ENCODE data around the gene ZNF598.
"Not testable (repeated sequence)": the region's sequence is repeated elsewhere in the genome, so short reads cannot be mapped to it uniquely, and the experiment has no call there.

The ZNF598 gene

DNA sequence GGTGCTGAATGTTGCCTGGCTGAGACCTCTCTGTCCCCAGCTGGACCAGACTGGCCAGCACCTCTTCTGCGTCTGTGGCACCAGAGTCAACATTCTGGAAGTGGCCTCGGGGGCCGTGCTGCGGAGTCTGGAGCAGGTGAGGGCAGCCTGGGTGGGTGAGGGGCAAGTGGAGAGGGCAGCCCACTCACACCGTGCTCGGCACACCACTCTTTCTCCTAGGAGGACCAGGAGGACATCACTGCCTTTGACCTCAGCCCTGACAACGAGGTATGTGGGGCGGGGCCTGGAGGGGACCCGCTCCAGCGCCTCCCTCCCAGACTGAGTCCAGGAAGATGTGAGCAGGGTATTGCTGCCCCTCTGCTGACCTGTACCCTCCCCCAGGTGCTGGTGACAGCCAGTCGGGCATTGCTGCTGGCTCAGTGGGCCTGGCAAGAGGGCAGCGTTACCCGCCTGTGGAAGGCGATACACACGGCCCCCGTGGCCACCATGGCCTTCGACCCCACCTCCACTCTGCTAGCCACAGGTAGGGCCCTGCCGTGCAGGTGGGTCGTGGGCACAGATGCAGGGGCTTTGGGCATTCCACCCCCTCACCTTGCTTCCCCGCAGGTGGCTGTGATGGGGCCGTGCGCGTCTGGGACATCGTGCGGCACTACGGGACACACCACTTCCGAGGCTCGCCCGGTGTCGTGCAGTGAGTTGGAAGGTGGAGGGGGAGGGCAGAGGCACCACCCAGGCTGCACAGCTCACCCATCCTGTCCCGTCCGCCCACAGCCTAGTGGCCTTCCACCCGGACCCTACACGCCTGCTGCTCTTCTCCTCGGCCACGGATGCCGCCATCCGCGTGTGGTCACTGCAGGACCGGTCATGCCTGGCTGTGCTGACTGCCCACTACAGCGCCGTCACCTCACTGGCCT is 35.2 kb downstream of the ZNF598 start:
- DNase-seq, result no peak

DNA sequence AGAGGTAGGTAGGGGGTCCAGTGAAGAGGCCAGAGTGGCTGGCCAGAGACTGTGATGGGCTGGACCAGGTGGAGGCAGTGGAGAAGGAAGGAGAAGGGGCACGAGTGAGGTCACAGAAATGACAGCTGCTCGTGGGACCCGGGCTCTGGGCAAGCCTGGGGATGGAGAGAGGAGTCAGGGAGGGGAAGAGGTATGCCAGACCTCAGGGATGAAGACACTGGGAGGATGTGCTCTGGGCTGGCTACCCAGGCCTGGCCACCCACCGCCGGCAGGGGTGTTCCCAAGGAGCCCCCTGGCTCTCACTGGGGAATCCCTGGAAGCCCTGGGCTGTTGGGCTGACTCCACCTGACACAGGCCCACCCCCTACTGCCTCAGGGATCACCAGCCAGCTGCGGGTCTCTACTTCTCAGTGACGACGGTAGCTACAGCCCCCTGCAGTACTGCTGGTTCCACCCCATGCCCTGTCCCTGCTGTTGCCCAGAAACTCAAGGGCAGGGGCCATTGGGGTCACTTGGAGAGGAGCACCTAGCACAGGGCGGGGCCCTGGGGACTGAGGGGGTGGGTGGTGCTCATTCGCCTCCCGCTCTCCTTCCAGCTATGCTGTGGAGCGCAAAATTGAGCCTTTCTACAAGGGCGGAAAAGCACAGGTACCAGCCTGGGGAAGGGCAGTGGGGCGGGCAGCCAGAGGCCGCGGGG is 36.0 kb downstream of the ZNF598 start:
- no peak for DNase-seq

DNA sequence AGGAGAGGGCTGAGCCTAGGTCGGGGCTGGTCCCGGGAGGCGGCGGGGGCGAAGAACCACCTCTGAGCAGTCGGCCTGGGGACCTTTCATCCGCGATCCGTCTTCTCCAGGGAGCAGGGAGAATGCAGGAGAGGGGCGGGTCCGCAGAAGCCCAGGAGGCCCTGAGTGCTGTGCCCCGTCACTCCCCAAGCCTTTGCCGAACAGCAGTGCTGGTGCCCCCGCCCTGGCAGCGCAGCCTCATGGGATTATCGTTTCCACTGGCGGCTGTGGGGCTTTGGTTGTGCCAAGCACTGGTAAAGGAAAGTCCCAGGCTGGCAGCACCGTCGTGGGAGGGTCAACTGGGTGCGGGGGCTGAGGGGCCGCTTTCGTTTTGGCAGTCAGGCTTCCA is 37.1 kb downstream of the ZNF598 start:
- DNase-seq, result no peak

DNA sequence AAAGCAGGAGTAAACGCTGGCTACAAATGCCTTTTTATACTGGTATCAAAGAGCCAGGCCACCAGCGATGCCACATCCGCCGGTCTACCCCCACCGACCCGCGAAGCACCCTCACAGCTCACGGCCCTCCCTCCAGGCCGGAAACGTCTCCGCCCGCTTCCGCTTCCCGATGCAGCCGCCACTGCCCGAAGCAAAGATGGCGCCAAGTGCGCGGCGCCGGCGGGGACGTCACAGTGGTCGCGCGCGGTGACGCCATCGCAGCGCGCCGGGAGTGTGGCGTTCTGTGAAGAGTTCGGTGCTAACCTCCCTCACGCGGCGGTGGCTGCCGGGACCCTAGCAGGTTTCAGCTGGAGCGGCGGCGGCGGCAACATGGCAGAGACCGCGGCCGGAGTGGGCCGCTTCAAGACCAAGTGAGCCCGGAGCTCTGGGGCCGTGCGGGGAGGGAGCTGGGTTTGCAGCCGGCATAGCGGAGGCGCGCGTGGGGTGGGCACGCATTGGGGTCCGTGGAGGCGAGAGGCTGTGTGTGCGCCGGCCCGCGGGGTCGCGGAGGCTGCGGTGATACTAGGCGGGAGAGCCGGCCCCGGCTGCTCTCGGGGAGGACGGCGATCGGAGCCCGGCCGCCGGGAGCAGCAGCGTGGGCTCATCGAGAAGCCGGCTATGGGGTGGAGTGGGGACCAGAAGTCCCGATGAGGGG is 37.7 kb downstream of the ZNF598 start, which contains the start of gene TBL3:
Gene TBL3 (plus strand): TSS at position 258 of the 694 bp plus-strand sequence. CDS start 112 bp downstream, at position 370.
- DNase-seq, result peak; percentile 92

DNA sequence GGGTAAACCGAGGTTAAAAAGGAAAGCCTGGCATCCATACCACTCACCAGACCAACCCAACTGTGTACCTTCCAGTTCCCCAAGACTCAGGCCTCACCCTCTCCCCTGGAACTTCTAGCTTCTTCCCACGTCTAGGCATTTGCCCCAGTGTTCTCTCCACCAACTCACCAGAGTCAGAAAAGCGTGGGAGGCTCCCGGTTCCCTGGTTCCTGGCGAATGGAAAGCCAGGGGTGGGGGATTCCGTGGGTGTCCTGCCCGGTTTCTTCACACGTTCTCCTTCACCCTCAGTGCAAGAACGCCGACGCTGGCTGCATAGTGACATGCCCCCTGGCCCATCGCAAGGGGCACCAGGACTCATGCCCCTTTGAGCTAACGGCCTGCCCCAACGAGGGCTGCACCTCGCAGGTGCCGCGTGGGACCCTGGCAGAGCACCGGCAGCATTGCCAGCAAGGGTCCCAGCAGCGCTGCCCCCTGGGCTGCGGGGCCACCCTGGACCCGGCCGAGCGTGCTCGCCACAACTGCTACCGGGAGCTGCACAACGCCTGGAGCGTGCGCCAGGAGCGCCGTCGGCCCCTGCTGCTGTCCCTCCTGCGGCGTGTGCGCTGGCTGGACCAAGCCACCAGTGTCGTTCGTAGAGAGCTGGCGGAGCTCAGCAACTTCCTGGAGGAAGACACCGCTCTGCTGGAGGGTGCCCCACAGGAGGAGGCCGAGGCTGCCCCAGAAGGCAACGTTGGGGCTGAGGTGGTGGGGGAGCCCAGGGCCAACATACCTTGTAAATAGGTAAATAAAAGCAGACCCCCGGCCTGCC is 41.3 kb downstream of the ZNF598 start:
- DNase-seq, result no peak

DNA sequence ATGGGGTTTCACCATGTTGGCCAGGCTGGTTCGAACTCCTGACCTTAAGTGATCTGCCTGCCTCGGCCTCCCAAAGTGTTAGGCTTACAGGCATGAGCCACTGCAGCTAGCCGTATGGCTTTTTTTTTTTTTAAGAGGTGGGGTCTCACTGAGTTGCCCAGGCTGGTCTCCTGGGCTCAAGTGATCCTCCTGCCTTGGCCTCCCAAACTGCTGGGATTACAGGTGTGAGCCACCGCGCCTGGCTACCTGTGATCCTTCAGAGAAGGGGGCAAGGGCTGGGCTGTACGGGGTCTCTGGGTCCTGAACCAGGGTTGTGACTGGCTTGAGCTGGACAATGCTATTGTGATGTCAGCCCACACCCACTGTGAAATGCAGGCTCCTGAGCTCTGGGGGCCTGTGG is 43.2 kb downstream of the ZNF598 start, which contains the start of gene RNF151:
Gene RNF151 (plus strand): TSS at position 397 of the 400 bp plus-strand sequence. CDS start 26 bp downstream, outside the sequence.
- DNase-seq, result no peak

DNA sequence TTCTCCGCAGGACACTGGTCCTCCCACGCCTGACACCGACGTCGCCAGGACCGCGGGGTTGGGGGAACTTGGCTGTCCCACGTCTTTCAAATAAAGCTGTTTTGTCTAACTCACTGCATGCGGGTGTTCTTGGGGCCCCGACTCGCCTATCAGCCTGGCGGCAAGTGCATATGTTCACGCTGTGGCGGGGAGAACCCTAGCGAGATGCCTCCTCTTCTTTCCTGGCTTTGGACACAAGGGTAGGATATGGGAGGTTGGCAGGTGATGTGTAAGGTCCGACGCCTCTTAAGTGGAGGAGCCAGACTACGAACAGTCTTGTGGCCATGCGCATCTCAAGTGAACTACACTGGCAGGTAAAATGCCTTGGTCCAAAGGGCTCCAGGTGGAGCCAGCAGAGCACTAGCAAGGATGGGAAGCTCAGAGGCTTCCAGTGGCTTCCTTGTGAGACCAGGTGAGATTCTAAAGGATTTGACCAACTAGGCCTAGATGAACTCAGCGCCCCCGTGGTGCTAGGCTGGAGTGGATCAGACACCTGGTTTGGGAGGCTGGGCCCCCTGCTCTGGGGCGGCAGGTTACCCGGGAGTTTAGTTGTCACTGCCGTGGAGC is 44.1 kb downstream of the ZNF598 start:
- no peak for DNase-seq

DNA sequence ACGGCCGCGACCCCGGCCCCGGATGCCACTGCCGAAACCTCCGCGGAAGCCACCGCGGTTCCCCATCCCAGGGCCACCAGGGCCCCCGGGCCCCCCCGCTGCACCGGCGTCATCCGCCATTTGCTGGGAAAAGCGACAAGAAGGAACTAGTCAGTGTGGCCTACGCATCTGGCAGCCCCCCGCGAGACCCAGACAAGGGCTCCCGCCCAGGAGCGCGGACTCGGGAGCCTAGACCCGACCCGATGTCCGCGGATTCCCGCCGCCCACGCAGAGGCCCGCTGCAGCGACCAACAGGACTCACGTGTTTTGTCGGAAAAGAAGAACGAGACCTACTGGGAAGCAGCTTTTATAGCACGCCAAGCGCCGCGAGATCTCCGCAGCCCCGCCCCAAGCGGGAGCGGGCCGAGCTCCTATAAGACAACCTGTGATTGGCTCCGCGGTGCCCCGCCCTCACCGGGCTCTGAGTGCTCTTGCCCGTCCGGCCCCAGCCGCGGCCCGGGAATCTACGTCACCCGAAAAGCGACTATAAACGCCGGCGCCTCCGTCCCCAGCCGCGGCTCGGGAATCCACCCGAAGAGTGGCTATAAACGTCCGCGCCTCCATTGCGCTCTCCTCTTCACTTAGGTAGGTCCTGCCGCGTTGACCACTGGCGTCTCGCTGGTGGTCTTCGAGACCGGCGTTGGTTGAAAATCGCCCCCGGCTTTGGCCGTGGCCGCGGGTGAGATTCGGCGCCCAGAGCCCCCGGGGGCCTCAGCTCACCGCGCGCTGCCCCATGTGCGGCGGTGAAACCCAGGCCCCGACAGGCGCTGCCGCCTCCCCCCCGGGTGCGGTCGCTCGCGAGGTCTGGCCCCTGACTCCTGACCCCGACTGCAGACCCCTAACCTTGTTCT is 44.9 kb downstream of the ZNF598 start, which contains the start of gene RPS2:
Gene RPS2 (minus strand): TSS at position 321 of the 890 bp plus-strand sequence. CDS start 201 bp downstream, at position 120.
- DNase-seq, result peak; percentile 99

DNA sequence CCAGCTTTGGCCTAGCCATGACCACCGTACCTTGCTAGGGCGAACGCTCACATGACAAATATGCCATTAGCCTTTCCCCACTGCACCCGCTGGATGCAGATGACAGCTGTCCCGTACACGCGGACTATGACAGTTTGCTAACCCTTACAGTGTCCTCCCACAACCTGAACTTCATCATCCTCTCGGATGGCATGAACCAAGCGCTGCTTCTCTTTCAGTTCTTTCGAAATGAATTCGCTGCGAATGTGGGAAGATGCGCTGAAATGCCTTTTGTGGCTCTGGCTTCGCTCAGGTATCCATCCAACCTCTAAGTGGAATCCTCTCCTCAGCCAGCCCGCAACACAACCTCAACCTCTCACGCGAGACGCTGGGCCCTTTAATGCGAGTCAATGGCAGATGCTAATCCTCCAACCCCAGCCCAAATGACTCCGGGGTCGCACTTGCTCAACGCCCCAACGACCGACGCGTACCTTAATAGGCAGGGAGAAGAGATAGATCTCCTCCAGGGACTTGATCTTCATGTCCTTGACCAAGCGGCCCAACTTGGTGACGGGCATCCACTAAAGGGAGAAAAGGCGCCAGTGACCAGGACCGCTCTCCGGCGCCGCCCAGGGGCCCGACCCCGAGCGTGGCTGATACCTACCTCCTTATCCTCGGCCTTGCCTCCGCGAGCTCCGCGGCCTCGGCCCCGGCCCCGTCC is 45.7 kb downstream of the ZNF598 start:
- DNase-seq, result no peak

DNA sequence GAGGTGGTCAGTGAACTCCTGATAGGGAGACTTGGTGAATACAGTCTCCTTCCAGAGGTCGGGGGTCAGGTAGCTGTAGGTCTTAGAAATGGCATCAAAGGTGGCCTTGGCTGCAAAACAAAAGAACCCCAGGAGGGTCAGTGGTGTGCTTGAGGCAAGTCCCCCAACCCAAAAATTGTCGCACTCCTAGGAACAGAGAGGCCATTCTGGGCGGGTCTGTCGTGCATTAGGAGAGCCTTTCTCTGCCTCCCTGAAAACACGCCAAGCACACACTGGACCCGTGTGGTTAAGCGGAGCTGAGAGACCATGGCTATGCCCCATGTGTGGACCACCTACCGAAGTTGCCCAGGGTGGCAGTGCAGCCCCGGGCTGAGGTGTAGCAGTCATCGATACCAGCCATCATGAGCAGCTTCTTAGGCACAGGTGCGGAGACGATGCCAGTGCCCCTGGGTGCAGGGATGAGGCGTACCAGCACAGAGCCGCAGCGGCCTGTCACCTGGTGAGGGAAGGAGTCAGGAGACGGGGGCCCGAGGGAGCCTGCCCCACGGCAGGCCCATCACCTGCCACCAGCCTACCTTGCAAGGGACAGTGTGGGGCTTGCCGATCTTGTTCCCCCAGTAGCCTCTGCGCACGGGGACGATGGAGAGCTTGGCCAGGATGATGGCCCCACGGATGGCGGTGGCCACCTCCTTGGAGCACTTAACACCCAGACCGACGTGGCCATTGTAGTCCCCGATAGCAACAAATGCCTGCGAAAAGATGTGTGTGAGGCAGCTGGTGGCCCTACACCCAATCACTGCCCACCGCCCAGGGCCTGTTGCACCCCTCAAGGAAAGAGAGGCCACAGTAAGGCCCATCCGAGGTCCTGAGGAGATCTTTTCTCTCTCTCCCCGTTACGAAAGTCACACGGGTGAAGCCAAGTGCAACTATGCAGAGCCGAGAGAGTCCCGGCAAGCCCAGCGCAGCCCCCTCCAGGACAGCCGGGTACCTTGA is 47.2 kb downstream of the ZNF598 start:
- DNase-seq, result not testable (repeated sequence)

DNA sequence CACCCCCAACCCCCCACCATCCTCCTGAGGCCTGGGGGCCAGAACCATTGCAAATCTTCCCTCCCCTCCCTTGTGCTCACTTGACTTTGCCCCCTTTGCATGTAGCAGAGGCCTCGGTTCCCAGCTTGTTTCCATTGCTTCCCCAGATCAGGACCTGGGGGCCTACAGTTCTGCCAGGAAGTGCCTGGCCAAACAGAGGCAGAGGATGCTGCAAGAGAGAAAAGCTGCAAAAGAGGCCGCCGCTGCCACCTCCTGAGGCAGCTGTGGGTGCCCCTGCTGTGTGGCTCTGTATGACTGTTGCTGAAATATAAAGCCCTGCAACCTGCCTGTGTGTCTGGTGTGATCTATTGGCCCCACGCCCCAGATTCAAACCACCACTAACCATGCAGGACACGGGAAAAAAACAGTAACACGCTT is 48.0 kb downstream of the ZNF598 start:
- no peak for DNase-seq

DNA sequence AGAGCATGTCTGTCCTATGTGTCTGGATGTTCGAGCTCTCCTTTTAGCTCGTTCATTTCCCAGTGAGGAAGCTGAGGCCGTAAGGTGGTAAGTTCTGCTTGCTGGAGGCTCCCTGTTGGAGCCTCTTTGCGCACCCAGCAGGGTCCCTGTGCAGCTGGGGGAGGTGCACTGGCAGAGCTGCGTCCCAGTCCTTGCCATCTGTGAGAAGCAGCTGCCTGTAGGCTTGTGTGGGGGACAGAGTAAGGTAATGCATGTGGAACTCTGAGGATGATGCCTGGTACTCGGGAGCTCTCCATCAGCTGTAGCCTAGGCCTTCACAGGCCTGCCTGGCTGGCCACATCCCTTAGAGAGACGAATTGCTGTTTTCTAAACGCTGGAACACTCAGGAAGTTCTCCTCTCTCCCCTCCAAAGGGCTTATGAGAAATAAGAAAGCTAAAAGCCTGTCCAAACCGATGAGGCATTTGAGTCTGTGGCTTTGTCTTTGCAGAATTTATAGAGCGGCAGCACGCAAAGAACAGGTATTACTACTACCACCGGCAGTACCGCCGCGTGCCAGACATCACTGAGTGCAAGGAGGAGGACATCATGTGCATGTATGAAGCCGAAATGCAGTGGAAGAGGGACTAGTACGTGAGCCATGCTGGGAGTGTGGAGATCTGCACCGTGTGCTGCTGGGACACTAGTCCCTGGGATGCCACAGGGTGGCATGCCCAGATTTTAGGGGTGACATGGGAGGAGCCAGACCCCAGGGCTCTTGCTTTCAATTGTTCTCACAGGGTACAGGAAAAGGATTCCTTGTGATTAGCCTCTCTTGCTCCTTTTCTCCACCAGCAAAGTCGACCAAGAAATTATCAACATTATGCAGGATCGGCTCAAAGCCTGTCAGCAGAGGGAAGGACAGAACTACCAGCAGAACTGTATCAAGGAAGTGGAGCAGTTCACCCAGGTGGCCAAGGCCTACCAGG is 48.7 kb downstream of the ZNF598 start:
- no peak for DNase-seq

DNA sequence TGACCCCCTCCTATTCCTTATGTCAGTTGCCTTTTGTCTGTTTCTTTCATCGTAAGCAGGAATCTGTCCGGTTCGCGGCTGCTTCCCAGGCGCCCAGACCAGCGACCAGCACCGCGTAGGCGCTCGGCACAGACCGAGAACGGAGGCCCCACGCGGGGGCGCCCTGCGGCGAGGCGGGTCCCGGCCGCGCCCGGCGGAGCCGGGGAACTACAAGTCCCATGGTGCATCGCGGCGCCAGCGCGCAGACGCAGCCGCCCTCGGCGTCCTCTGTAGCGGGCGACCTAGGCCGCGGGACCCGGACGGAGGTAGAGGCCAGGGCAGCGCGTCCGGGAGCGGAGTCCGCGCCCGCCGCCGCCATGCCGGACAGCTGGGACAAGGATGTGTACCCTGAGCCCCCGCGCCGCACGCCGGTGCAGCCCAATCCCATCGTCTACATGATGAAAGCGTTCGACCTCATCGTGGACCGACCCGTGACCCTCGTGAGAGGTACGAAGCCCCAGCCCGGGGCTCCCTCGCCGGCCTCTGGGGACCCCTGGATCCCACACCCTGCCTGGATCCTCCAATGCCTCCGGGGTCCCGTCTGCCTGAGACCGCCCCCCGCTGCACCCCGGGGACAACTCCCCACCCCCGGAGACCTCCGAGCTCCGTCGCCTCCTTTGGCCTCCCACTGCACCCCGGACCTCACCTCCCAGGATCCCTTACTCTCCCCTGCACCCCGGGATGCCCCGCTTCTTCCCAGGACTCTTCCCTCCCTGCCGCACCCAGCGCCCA is 50.2 kb downstream of the ZNF598 start, which contains the start of gene NDUFB10:
Gene NDUFB10 (plus strand): TSS at position 270 of the 771 bp plus-strand sequence. CDS start 87 bp downstream, at position 357.
- peak; percentile 84 for DNase-seq

DNA sequence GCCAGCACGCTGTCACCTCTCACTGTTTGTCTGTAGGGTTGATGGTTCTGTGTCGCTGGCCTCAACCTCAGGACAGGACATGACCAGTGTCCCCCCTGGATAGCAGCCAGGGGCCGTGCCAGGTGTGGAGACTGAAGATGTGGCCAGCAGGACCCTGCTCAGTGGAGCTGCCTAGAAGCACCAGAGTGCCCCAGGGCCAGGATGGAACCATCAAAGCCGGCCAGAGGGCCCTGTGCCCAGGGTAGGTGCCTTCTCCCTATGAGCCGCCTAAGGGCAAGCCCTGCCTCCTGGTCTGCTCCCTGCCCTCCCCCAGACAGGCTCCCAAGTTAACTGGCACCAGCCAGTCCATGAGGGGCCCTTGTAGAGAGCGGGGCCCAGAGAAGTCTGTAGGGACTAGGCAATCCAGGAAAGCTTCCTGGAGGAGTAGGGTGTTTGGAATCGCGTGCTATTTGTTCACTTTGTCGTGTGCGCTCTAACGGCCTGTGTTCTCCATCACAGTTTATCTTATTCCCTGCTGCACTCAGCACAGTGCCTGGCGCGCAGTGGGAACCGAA is 50.8 kb downstream of the ZNF598 start:
- no peak for DNase-seq

DNA sequence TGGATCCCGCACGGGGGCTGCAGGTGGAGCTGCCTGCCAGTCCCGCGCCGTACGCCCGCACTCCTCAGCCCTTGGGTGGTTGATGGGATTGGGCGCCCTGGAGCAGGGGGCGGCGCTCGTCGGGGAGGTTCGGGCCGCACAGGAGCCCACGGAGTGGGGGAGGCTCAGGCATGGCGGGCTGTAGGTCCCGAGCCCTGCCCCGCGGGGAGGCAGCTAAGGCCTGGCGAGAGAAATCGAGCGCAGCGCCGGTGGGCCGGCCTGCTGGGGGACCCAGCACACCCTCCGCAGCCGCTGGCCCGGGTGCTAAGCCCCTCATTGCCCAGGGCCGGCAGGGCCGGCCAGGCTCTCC is 51.5 kb downstream of the ZNF598 start:
- not testable (repeated sequence) for DNase-seq
